GM19035 (cell line): ENCODE data around the gene PRRG2.

Experiments used
- ATAC-seq: cut with Tn5 transposase; IDR thresholded peaks from one replicate; pipeline ENCODE4 v1.9.1; 2021; ENCODE audit not compliant: unreplicated experiment

Gene PRRG2

GRCh38 chr19:49581007-49581508, at the start of gene PRRG2:
PRRG2 (plus strand) TSS chr19:49581316; CDS start chr19:49583220, 1,904 bp downstream.
- ATAC-seq: no peak

DNA sequence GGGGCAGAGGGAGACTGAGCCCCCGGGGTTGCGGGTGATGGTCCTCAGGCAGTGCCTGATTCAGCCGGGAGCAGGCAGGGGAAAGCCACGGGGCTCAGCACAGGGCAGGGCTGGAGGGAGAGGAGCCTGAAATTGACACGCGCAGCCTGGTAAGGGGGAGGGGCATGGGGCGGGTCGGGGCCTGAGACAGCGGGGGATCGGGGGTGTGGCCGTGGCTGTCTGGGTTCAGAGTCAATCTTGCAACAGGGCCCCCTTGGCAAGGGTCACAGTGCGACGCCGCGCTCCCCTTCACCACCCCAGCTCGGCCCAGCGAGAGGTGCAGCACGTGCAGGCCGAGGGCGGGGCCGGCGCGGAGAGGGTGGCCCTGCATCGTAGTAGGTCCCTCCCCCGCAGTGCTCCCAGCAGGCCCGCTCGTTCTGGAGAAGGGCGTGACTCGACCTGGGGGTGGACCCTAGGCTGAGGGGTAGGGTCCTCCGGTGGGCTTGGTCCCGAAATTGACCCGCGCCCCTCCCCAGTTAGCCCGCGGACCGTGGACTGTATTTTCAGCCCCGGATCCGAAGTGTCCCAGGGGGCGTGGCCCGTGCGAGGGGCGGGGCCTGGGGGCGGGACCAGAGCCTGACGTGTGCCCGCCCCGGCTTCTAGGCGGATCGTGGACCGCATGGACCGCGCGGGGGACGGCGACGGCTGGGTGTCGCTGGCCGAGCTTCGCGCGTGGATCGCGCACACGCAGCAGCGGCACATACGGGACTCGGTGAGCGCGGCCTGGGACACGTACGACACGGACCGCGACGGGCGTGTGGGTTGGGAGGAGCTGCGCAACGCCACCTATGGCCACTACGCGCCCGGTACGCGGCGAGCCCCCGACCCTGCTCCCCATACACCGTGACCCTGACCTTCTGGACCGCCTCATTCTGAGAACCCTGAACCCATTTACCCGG, 47.3 kb upstream of the PRRG2 start:
- ATAC-seq: peak; percentile 73

DNA sequence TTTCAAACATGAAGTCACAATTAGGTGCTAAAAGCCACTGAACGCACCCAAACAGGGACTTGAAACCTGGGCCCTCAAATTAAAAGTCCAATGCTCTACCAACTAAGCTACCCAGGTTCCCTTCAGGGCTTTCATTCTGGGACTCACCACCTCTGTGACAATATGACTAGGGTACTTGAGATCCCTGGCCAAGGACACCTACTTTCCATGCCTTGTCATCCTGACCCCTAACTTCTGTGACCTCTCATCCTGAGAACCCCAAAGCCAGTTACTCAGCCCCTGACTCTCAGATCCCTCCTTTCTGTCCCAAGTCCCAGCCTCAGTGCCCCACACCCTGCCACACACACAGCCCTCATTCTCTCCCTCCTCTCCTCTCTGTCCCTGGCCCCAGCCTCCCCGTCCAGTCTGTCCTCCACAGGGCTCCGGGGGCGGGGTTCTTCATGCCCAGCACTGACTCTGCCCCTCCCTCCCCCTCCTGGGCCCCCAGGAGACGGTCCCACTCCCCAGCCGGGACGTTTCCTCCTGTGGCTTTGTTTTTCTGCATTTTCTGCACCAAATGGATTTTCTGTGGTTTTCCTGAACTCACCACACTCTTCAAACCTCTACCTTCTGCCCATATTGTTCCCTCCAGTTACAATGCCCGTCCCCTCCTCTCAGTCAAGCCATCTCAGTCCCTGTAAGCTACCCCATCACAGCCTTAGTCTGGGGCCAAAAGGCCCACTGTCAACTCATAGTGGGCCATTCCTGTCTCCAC, 46.3 kb upstream of the PRRG2 start:
- ATAC-seq: no peak

GRCh38 chr19:49536921-49537462, 44.1 kb upstream of the PRRG2 start:
- no peak for ATAC-seq

DNA sequence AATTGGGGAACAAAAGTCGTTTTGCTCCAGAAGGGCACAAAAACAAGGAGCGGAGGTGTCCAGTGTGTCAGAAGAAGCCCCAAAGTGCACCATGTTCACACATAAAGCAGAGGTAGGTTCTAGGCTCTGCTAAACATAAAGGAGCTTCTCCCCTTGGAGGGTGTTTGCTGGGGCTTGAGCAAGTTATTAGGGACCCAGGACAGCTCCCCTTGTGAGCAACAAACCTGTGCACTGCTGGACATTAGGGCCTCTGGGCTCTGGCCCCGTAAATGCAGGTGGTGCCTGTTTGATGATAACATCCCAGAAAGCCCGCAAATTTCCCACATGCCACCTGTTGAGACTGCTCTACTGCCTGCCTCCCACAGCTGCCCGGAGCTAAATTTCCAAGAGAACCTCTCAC, 42.5 kb upstream of the PRRG2 start:
- no peak for ATAC-seq

GRCh38 chr19:49539192-49539952, 41.7 kb upstream of the PRRG2 start:
- no peak for ATAC-seq

GRCh38 chr19:49541914-49542313, 39.2 kb upstream of the PRRG2 start:
- ATAC-seq: no peak

DNA sequence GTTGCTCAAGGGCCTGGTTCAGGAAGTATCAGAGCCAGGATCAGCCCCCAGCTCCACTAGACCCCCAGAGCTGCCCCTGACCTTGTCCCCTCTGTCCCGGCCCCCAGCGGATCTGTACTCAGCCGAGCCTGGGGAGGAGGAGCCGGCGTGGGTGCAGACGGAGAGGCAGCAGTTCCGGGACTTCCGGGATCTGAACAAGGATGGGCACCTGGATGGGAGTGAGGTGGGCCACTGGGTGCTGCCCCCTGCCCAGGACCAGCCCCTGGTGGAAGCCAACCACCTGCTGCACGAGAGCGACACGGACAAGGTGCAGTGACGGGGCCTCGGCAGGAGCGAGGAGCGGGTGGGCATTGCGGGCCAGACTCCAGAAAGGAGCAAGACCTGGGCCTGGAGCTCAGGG, 38.7 kb upstream of the PRRG2 start:
- ATAC-seq: no peak

DNA sequence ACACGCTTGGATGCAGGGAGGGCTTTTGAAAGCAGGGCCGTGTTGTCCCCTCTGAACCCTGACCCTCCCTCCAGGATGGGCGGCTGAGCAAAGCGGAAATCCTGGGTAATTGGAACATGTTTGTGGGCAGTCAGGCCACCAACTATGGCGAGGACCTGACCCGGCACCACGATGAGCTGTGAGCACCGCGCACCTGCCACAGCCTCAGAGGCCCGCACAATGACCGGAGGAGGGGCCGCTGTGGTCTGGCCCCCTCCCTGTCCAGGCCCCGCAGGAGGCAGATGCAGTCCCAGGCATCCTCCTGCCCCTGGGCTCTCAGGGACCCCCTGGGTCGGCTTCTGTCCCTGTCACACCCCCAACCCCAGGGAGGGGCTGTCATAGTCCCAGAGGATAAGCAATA, 38.1 kb upstream of the PRRG2 start:
- ATAC-seq: no peak

GRCh38 chr19:49544154-49544553, 37.0 kb upstream of the PRRG2 start:
- ATAC-seq: no peak

DNA sequence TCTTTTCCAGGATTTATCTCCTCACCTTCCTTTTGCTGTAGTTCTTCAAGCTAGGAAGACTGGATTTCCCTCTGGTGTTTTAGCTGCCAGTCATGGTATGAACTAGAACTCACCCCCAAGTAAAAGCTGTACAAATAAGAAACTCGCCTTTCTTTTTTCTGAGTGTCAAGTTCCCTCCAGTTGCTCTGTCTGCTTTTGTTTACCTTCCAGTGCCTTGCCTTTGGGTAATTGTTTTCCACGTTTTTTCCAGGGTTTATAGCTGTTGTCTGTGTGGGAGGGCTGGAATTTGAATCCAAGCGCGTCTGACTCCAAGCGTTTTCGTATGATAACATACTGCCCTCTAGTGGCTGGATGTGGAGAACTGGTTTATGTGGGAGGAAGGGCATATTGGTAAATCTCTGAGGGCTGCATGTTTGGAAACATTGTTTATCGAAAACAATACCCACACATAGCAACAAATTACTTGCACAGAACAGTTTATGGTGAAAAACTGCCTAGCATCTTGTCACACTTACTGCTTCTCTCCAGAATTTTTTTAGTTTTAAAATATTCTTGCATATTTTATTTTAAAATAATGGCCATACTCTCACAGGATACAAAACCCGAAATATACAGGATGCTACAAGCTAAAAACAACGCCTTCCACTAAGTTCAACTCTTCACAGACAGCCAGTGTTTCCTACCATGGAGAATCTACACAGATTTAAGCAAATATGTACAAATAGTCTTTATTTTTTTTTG, 34.1 kb upstream of the PRRG2 start:
- ATAC-seq: no peak

GRCh38 chr19:49549045-49549444, 32.1 kb upstream of the PRRG2 start:
- no peak for ATAC-seq

DNA sequence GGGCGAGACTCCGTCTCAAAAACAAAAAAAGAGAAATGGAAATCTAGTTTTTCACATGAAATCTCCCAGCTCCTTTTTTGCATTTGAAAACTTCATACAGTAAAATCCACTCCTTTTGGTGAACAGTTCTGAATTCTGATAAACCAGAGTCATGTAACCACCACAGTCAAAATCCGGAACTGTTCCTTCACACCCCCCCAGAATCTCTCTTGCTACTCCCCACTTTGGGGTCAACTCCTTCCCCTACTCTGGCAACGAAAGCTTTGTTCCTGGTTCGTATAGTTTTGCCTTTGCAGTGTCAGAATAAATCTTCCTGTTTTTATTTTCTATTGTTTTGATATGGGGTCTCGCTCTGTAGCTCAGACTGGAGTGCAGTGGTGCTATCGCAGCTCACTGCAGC, 29.6 kb upstream of the PRRG2 start:
- ATAC-seq: no peak

GRCh38 chr19:49552749-49553148, 28.4 kb upstream of the PRRG2 start:
- ATAC-seq: no peak

- no peak for ATAC-seq
Observed at GRCh38 chr19:49553451-49554271, 27.5 kb upstream of the PRRG2 start.

GRCh38 chr19:49554701-49555181, 26.4 kb upstream of the PRRG2 start:
- no peak for ATAC-seq

GRCh38 chr19:49555600-49556411, 25.3 kb upstream of the PRRG2 start:
- ATAC-seq: no peak
